Measurements from ENCODE around the gene CPSF6.
"Not testable (repeated sequence)": the region's sequence is repeated elsewhere in the genome, so short reads cannot be mapped to it uniquely, and the experiment has no call there.

The CPSF6 gene

GRCh38 chr12:69254046-69254445 lies 14.7 kb downstream of the CPSF6 start:
- DNase-seq (ENCODE audit: extremely low spot score, insufficient read length, low read depth) (no peak), FAIRE-seq (peak; percentile 55)

- no peak for DNase-seq (ENCODE audit: extremely low spot score, insufficient read length, low read depth)
- no peak for FAIRE-seq
These were observed 15.5 kb downstream of the CPSF6 start for GRCh38 chr12:69254862-69255261.

GRCh38 chr12:69258655-69259054 lies 19.3 kb downstream of the CPSF6 start:
- FAIRE-seq = no peak
- DNase-seq (ENCODE audit: extremely low spot score, insufficient read length, low read depth) = no peak

GRCh38 chr12:69262264-69262974 lies 23.1 kb downstream of the CPSF6 start:
- FAIRE-seq (no peak), DNase-seq (ENCODE audit: extremely low spot score, insufficient read length, low read depth) (no peak)

- DNase-seq (ENCODE audit: extremely low spot score, insufficient read length, low read depth) (no peak), FAIRE-seq (no peak)
These were observed 25.8 kb downstream of the CPSF6 start for GRCh38 chr12:69265205-69265604.

GRCh38 chr12:69265633-69266032 lies 26.3 kb downstream of the CPSF6 start:
- not testable (repeated sequence) for FAIRE-seq

GRCh38 chr12:69266036-69266635 lies 26.8 kb downstream of the CPSF6 start:
- FAIRE-seq (no peak), DNase-seq (ENCODE audit: extremely low spot score, insufficient read length, low read depth) (no peak)

More at GRCh38 chr12:69265633-69266032, 26.3 kb downstream of the CPSF6 start:
- not testable (repeated sequence) for DNase-seq (ENCODE audit: extremely low spot score, insufficient read length, low read depth)

GRCh38 chr12:69269736-69270135 lies 30.4 kb downstream of the CPSF6 start:
- DNase-seq (ENCODE audit: extremely low spot score, insufficient read length, low read depth) = no peak
- no peak for FAIRE-seq

GRCh38 chr12:69272511-69272910 lies 33.1 kb downstream of the CPSF6 start:
- DNase-seq (ENCODE audit: extremely low spot score, insufficient read length, low read depth) (no peak), FAIRE-seq (no peak)

GRCh38 chr12:69274861-69275260 lies 35.5 kb downstream of the CPSF6 start:
- FAIRE-seq = no peak
- DNase-seq (ENCODE audit: extremely low spot score, insufficient read length, low read depth) = no peak

- FAIRE-seq (no peak), DNase-seq (ENCODE audit: extremely low spot score, insufficient read length, low read depth) (no peak)
These were observed 36.1 kb downstream of the CPSF6 start for GRCh38 chr12:69275471-69275891.

GRCh38 chr12:69278814-69279782 lies 39.7 kb downstream of the CPSF6 start:
- no peak for DNase-seq (ENCODE audit: extremely low spot score, insufficient read length, low read depth)
- FAIRE-seq = no peak

GRCh38 chr12:69284131-69284530 lies 44.8 kb downstream of the CPSF6 start:
- DNase-seq (ENCODE audit: extremely low spot score, insufficient read length, low read depth) (peak; percentile 2), FAIRE-seq (no peak)

GRCh38 chr12:69287556-69287955 lies 48.2 kb downstream of the CPSF6 start:
- DNase-seq (ENCODE audit: extremely low spot score, insufficient read length, low read depth) = no peak
- FAIRE-seq = no peak

- FAIRE-seq (peak; percentile 87), DNase-seq (ENCODE audit: extremely low spot score, insufficient read length, low read depth) (peak; percentile 28)
These were observed 51.3 kb downstream of the CPSF6 start for GRCh38 chr12:69290545-69291277.

GRCh38 chr12:69291278-69291593 lies 51.9 kb downstream of the CPSF6 start:
- FAIRE-seq = no peak
- no peak for DNase-seq (ENCODE audit: extremely low spot score, insufficient read length, low read depth)

GRCh38 chr12:69298133-69298532 lies 58.8 kb downstream of the CPSF6 start:
- DNase-seq (ENCODE audit: extremely low spot score, insufficient read length, low read depth) (no peak), FAIRE-seq (no peak)

GRCh38 chr12:69298947-69299346 lies 59.6 kb downstream of the CPSF6 start:
- DNase-seq (ENCODE audit: extremely low spot score, insufficient read length, low read depth) = no peak
- FAIRE-seq = no peak

GRCh38 chr12:69304284-69304683 lies 64.9 kb downstream of the CPSF6 start:
- FAIRE-seq = no peak
- no peak for DNase-seq (ENCODE audit: extremely low spot score, insufficient read length, low read depth)

- DNase-seq (ENCODE audit: extremely low spot score, insufficient read length, low read depth) (no peak), FAIRE-seq (no peak)
These were observed 70.1 kb downstream of the CPSF6 start for GRCh38 chr12:69309461-69309860.

Data from GM18507 (cell line).